Measurements from ENCODE around the gene ALDOB.
"Not testable (repeated sequence)": the region's sequence is repeated elsewhere in the genome, so short reads cannot be mapped to it uniquely, and the experiment has no call there.

ALDOB gene

GRCh38 chr9:101419863-101420262, 15.7 kb downstream of the ALDOB start:
- DNase-seq = no peak

- DNase-seq = no peak
Measured at GRCh38 chr9:101418518-101419430, 16.8 kb downstream of the ALDOB start.

DNA sequence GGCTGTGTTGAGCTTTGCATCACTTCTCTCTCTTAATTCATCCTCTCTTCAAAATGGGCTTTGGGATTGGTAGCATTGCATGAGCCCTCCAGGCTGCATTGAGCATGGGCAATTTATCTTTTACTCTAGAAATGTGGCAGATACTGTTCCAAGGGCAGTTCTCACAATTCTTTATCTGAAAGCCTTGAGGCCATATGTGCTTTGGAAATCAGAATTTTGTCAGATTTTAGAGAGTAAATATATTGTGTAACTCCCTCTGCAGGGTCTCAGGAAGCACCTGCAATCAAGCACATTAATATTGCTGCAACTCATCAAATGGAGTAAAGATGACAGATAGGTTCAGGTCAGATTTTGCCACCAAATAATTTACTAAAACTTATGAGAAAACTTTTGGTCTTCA, 17.6 kb downstream of the ALDOB start:
- no peak for DNase-seq

- no peak for DNase-seq
Measured at GRCh38 chr9:101417389-101417788, 18.2 kb downstream of the ALDOB start.

DNA sequence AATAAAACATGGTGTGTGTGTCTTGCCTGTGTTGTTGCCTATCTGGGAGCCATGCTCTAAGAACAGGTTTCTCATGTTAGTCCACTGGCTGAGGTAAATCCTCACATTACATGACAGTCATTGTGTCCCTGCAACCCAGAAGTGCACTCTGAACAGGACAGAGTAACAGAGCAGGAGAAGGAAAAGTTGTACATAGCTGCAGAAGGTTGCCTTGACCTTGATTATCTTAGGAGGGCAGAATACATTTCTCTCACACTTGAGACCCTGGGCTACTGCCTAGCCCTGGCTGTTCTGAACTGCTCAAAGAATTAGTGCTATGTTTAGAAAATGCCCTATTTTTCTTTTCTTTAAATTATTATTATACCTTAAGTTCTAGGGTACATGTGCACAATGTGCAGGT, 20.0 kb downstream of the ALDOB start:
- DNase-seq = no peak

- no peak for DNase-seq
Measured at GRCh38 chr9:101414839-101415238, 20.7 kb downstream of the ALDOB start.

DNA sequence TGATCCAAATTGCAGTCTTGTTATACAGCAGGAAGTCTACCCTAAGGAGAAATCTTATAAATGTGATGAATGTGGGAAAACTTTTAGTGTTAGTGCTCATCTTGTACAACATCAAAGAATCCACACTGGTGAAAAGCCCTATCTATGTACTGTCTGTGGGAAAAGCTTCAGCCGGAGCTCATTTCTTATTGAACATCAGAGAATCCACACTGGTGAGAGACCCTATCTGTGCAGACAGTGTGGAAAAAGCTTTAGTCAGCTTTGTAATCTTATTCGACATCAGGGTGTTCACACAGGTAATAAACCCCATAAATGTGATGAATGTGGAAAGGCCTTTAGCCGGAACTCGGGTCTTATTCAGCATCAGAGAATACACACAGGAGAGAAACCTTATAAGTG, 26.5 kb downstream of the ALDOB start:
- DNase-seq = no peak

DNA sequence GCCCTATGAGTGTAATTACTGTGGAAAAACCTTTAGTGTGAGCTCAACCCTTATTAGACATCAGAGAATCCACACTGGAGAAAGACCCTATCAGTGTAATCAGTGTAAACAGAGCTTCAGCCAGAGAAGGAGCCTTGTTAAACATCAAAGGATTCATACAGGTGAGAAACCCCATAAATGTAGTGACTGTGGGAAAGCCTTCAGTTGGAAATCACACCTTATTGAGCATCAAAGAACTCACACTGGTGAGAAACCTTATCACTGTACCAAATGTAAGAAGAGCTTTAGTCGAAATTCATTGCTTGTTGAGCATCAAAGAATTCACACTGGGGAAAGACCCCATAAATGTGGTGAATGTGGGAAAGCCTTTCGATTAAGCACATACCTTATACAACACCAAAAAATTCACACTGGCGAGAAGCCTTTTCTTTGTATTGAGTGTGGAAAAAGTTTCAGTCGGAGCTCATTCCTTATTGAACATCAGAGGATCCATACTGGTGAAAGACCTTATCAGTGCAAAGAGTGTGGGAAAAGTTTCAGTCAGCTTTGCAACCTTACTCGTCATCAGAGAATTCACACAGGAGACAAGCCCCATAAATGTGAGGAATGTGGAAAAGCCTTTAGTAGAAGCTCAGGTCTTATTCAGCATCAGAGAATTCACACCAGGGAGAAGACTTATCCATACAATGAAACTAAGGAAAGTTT, 27.0 kb downstream of the ALDOB start:
- DNase-seq = no peak

DNA sequence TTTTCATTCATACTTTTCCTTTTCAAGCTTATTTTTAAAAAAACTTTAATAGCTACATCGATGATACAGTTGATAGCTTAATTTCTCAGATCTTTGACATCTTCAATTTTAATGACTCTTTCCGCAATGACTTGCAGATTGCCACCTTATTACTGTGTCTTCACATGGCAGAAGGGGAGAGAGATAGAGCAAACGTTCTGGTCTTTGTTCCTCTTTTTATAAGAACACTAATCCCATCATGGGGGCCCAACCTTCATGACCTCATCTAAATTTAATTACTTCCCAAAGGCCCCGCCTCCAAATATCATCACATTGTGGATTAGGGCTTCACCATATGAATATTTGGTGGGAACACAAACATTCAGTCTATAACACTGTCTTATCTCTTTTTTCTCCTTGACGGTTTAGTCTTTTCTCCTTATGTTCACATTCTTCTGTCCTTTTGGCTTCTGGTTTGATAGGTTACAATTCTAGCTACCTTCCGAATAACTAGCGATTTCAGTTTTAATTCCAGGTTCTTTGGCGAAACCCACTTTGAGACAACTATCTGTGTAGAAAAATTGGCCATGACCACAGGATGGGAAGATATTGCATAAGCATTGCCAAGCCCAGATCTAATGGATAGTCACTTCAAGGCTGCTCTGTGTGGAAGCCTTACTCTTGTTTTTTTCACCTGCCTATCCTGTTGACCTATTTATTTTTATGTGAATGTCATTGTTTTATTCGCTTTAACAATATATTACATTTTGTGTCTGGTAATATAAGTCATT, 31.9 kb downstream of the ALDOB start:
- no peak for DNase-seq

DNA sequence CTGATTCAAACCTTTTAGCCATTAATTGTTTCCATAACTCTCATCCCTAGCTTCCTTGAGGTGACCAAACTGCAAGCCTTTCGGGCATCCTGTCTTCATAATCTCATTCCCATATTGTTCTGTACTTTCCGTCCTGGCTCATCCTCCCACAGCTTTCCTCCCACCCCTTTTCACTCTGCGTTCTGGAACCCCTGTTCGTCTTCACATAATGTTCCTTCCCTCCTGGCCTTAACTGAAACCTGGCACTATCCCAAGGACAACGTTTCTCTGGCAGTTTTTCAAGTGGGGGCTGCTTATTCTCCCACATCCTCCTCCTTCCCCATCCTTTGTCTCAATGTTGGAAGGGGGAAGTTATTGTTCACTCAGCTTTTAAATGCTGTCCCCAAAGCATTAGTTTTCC, 35.5 kb downstream of the ALDOB start:
- DNase-seq = no peak

- DNase-seq = no peak
Measured at GRCh38 chr9:101399643-101399970, 36.0 kb downstream of the ALDOB start.

DNA sequence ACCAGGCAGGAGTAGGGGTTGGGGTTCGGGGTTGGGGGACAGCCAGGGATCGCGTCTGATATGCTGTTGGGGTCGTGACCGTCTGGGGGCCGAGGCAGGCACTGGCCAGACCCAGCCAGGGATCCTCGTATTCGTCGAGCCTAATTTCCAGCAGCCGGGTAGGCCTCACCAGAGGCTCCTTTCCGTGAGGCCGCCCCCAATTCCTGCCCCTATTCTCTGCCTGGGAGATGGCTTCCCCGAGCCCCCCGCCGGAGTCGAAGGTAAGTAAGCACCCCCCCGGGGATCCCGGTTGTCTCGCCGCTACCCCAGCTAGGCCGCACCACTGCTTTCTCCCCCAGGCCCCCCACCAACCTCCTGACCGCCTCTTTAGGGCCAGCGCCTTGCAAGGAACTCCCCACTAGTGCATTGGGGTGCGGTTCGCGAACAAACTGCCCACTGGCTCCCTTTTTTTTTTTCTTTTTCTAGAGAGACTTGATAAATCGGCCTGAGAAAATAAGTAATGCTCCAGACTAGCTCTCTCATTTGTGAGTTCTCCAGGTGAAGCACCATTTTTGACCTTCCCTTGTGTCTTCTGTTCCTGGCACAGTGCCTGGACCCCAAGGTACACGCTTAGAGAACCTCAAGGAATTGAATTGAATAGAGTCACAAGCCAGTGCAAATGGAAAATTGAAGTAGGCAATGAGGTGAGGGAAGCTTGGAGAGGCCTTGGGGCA, 36.5 kb downstream of the ALDOB start:
- DNase-seq = peak; percentile 33

DNA sequence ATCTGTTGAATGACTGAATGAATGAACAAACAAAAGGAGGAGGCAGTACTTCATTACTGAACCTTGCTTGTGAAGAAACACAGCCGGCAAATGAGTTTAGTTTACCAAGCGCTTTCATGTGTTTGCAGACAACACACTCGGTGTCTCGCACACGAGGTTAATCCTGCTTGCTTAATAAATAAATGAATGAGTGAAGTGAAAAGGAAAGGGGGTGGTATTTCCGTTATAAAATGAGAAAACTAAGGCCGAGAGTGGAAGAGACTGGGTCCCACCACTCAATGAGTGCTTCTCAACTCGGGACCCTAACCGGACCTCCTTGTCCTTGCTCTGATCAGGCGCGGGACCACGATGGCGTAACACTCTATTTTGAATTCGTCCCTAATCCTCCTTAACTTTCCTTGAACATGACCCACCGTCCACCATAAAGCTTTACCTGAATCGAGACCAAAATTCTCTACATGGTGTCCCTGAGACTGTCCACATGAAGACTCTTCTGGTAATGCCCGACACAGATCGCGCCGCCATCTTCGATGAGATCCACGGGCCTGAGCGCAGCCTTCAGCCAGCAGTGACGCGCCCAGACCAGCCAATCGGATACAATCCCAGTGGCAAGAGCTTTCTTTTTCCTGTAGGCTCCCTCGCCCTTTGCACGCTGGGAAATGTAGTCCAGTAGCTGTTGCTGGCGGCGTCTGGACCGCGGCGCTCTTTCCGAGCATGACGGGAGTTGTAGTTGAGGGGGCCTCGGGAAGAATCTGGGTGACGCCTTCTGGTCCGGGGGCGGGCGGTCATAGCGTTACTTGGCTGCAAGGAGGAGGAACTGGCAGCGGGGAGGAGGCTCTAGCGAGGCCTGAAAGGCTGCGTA, 37.3 kb downstream of the ALDOB start, which contains the start of the genes MRPL50 and ZNF189:
Gene MRPL50, minus strand, starts transcription at position 551 of the 862 bp plus-strand sequence. Its CDS starts 26 bp downstream, at position 525.
Gene ZNF189, plus strand, starts transcription at position 784 of the 862 bp plus-strand sequence. CDS start 306 bp downstream, outside the sequence.
- DNase-seq = peak; percentile 99

- no peak for DNase-seq
Measured at GRCh38 chr9:101397746-101398067, 37.9 kb downstream of the ALDOB start.

DNA sequence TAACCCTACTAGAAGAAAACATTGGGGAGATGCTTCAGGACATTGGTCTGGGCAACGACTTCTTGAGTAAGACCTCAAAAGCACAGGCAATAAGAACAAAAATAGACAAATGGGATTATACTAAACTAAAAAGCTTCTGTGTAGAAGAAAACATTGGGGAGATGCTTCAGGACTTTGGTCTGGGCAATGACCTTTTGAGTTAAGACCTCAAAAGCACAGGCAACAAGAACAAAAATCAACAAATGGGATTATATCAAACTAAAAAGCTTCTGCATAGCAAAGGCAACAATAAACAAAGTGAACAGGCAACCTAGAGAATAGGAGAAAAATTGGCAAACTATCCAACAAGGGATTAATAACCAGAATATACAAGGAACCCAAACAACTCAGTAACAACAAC, 40.9 kb downstream of the ALDOB start:
- DNase-seq = no peak

- DNase-seq = no peak
Measured at GRCh38 chr9:101393135-101393534, 42.4 kb downstream of the ALDOB start.

DNA sequence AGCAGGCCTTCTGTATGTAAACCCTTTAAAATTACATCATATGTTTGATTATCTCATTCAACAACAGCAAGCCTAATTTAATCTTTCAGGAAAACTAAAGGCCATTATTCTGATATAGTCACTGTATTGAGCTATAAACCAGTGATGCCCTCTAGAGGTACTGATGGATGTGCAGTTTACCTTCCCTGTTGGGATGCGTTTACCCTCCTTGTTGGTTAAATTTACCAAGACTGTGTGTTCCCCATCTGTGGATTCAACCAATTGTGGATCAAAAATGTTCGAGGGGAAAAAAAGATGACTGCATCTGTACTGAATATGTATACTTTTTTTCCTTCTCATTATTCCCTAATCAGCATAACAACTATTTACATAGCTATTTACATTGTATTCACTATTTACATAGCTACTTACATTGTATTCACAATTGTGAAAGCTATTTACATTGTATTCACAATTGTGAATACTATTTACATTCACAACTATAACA, 47.0 kb downstream of the ALDOB start:
- DNase-seq = no peak

GRCh38 chr9:101387871-101388506, 47.6 kb downstream of the ALDOB start:
- DNase-seq = peak; percentile 7

- not testable (repeated sequence) for DNase-seq
Measured at GRCh38 chr9:101384873-101385536, 50.6 kb downstream of the ALDOB start, which contains the start of gene BAAT. Gene BAAT (minus strand): TSS chr9:101385006. CDS start chr9:101371404, 13,602 bp downstream.

DNA sequence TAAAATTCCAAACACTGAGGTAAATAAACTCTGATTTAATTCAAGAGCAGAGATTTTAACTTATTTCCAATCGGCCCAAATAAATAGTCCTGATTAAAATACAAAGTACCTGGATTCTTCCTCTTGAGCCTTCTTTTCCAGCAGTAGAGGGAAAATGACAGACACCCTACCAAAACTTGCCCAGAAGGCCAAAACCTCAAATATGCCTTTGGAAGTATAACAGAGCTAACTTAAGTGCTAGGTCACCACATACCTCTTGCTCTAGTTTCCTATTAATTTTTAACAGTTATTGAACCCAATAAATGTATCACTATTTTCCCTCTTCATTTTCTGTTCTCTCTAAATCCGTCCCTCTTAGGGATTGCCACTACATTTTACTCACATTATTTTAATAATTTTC, 52.2 kb downstream of the ALDOB start:
- DNase-seq = no peak

All from effector CD4-positive, alpha-beta T cell (primary cell).